H1 (cell line): ENCODE results near the gene ENTPD1. TPM values are rescaled to one million over a fixed set of nuclear protein-coding genes. Genes with fewer than 3 reads are reported as not detected.

Source experiments
- CTCF ChIA-PET: fragments of 300-600 bp; sonication (Branson Sonifier 250); formaldehyde crosslinking; loops from one replicate; lab custom pipeline; 2021; ENCODE audit not compliant: partially characterized antibody; lab: Charles Lee
- POLR2A ChIA-PET: fragments of 300-600 bp; sonication (Branson Sonifier 250); formaldehyde crosslinking; loops from one replicate; lab custom pipeline; 2021; ENCODE audit warnings: inconsistent platforms; ENCODE audit not compliant: partially characterized antibody; lab: Charles Lee
- DNase-seq, 2 experiments: peaks; one replicate each; pipeline versions ENCODE4 v3.0.0 to v3.0.0-alpha.2; 2010 to 2022; ENCODE audit warnings: low spot score in 2 of 2, low read depth in 1 of 2, mixed read lengths in 1 of 2
- FAIRE-seq: peaks from 2 replicates; lab custom pipeline; 2011; peaks lifted over from hg19 to GRCh38; lab: Jason Lieb, UNC
- H2AFZ ChIP-seq: 2 replicates; pipeline ENCODE4 v1.8.1; 2012; ENCODE audit warnings: low read length, inconsistent platforms
- H2AK5ac ChIP-seq: 2 replicates; pipeline ENCODE4 v1.6.1; 2013; ENCODE audit warnings: low read depth, low read length
- H2BK120ac ChIP-seq: replicated peaks from 2 replicates; pipeline ENCODE3; 2013; ENCODE audit warnings: low read depth, low read length, inconsistent platforms
- H2BK12ac ChIP-seq: 2 replicates; pipeline ENCODE4 v1.6.1; 2013; ENCODE audit warnings: low read depth, low read length
- H2BK15ac ChIP-seq: 2 replicates; pipeline ENCODE4 v1.6.1; 2013; ENCODE audit warnings: low read length
- H2BK20ac ChIP-seq: 2 replicates; pipeline ENCODE4 v1.6.1; 2013; ENCODE audit warnings: low read length
- H2BK5ac ChIP-seq: 2 replicates; pipeline ENCODE4 v1.6.1; 2013; ENCODE audit warnings: low read depth, low read length
- H3K14ac ChIP-seq: 2 replicates; pipeline ENCODE4 v1.6.1; 2013; ENCODE audit warnings: inconsistent platforms; ENCODE audit not compliant: insufficient read length
- H3K18ac ChIP-seq: 2 replicates; pipeline ENCODE4 v1.6.1; 2013; ENCODE audit warnings: low read length; ENCODE audit errors: extremely low read depth
- H3K23ac ChIP-seq: 2 replicates; pipeline ENCODE4 v1.6.1; 2013; ENCODE audit warnings: inconsistent platforms; ENCODE audit not compliant: insufficient read length
- H3K23me2 ChIP-seq: 2 replicates; pipeline ENCODE4 v1.6.1; 2013; ENCODE audit warnings: low read depth, low read length
- H3K27ac ChIP-seq: 2 replicates; pipeline ENCODE4 v1.6.1; 2011; ENCODE audit warnings: low read depth, low read length, inconsistent platforms
- H3K27me3 ChIP-seq, 4 experiments: replicated peaks in 1 of 4; 1 replicate in 1 of 4; 2 replicates in 3 of 4; pipeline versions ENCODE4 v1.6.1 to v1.8.1; 2011 to 2013; ENCODE audit warnings: low read length in 3 of 4, mild to moderate bottlenecking in 3 of 4, inconsistent platforms in 2 of 4, mixed read lengths in 2 of 4, moderate library complexity in 1 of 4; ENCODE audit not compliant: control insufficient read depth in 3 of 4, insufficient read depth in 3 of 4; ENCODE audit errors: extremely low read depth in 1 of 4
- H3K36me3 ChIP-seq, 4 experiments: 2 replicates each; pipeline versions ENCODE4 v1.6.1 to v1.8.1; 2011 to 2013; ENCODE audit warnings: mild to moderate bottlenecking in 4 of 4, low read length in 3 of 4, moderate library complexity in 2 of 4, control low read depth in 1 of 4, inconsistent platforms in 1 of 4; ENCODE audit not compliant: insufficient read depth in 4 of 4, control insufficient read depth in 2 of 4
- H3K4ac ChIP-seq: replicated peaks from 2 replicates; pipeline ENCODE3; 2013; ENCODE audit warnings: low read length, low read depth, mixed read lengths, inconsistent platforms; ENCODE audit not compliant: insufficient read length
- H3K4me1 ChIP-seq, 4 experiments: replicated peaks in 1 of 4; 1 replicate in 1 of 4; 2 replicates in 3 of 4; pipeline versions ENCODE4 v1.6.1 to v1.8.1; 2011 to 2013; ENCODE audit warnings: low read length in 3 of 4, inconsistent platforms in 2 of 4, mixed read lengths in 1 of 4; ENCODE audit not compliant: insufficient read depth in 4 of 4, control insufficient read depth in 3 of 4
- H3K4me2 ChIP-seq, 2 experiments: 2 replicates each; pipeline versions ENCODE4 v1.6.1 to v1.8.1; 2011 to 2013; ENCODE audit warnings: low read depth in 2 of 2, low read length in 2 of 2, control low read depth in 1 of 2, inconsistent platforms in 1 of 2, mild to moderate bottlenecking in 1 of 2; ENCODE audit not compliant: insufficient read depth in 1 of 2
- H3K4me3 ChIP-seq, 4 experiments: fragments of 200-600, 300-600 bp in 1 of 4; sonication (generic), shearing (Covaris generic), sonication (Bioruptor Twin) in 1 of 4; 2 replicates each; pipeline versions ENCODE4 v1.5.1 to v1.8.1; 2011 to 2016; ENCODE audit warnings: low read length in 4 of 4, low read depth in 3 of 4, control low read depth in 2 of 4, inconsistent platforms in 2 of 4, mild to moderate bottlenecking in 2 of 4, mixed read lengths in 1 of 4, moderate library complexity in 1 of 4; ENCODE audit not compliant: insufficient read depth in 2 of 4; ENCODE audit errors: extremely low read depth in 1 of 4
- H3K56ac ChIP-seq: replicated peaks from 2 replicates; pipeline ENCODE3; 2013; ENCODE audit warnings: low read depth, mild to moderate bottlenecking, mixed read lengths, low read length, inconsistent platforms; ENCODE audit not compliant: insufficient read length
- H3K79me1 ChIP-seq: 2 replicates; pipeline ENCODE4 v1.6.1; 2013; ENCODE audit warnings: low read depth, low read length, control low read depth
- H3K79me2 ChIP-seq, 2 experiments: 2 replicates each; pipeline versions ENCODE4 v1.6.1 to v1.8.1; 2012 to 2013; ENCODE audit warnings: low read length in 2 of 2, mild to moderate bottlenecking in 2 of 2, inconsistent platforms in 1 of 2; ENCODE audit not compliant: insufficient read depth in 2 of 2, control insufficient read depth in 1 of 2
- H3K9ac ChIP-seq, 4 experiments: replicated peaks in 1 of 4; 1 replicate in 1 of 4; 2 replicates in 3 of 4; pipeline versions ENCODE4 v1.6.1 to v1.8.1; 2011 to 2013; ENCODE audit warnings: low read depth in 3 of 4, low read length in 3 of 4, control low read depth in 2 of 4, mild to moderate bottlenecking in 2 of 4, moderate library complexity in 2 of 4, inconsistent platforms in 1 of 4; ENCODE audit errors: extremely low read depth in 1 of 4
- H3K9me3 ChIP-seq, 2 experiments: 2 replicates each; pipeline versions ENCODE4 v1.6.1 to v1.8.1; 2012 to 2013; ENCODE audit warnings: mild to moderate bottlenecking in 2 of 2, moderate library complexity in 2 of 2, control low read depth in 1 of 2, inconsistent platforms in 1 of 2, low read depth in 1 of 2, low read length in 1 of 2, mixed read lengths in 1 of 2; ENCODE audit not compliant: insufficient read depth in 2 of 2
- H4K20me1 ChIP-seq, 2 experiments: replicated peaks in 1 of 2; 2 replicates each; pipeline versions ENCODE3 to v1.8.1; 2011 to 2013; ENCODE audit warnings: inconsistent platforms in 2 of 2, low read length in 2 of 2, mild to moderate bottlenecking in 1 of 2; ENCODE audit not compliant: insufficient read depth in 2 of 2, control insufficient read depth in 1 of 2
- H4K5ac ChIP-seq: 2 replicates; pipeline ENCODE4 v1.6.1; 2013; ENCODE audit warnings: low read length, low read depth, mixed read lengths, inconsistent platforms; ENCODE audit not compliant: insufficient read length
- H4K8ac ChIP-seq: 2 replicates; pipeline ENCODE4 v1.8.0; 2013; ENCODE audit warnings: mild to moderate bottlenecking, moderate library complexity, low read length, inconsistent platforms; ENCODE audit not compliant: insufficient read depth; ENCODE audit errors: extremely low read depth
- H4K91ac ChIP-seq: replicated peaks from 2 replicates; pipeline ENCODE3; 2013; ENCODE audit warnings: low read length, mixed read lengths, inconsistent platforms; ENCODE audit not compliant: insufficient read length
- BACH1 ChIP-seq: IDR thresholded peaks from 2 replicates; pipeline ENCODE4 v1.6.1; 2012; ENCODE audit warnings: low read length, improper control_type of control experiment
- BCL11A ChIP-seq, 2 experiments: IDR thresholded peaks; one replicate each; pipeline ENCODE4 v1.6.1; 2011; ENCODE audit warnings: low read depth in 2 of 2, low read length in 2 of 2, mild to moderate bottlenecking in 2 of 2
- CBX5 ChIP-seq: fragments of 300-800, 300-1000 bp; sonication (generic); IDR thresholded peaks from 2 replicates; pipeline ENCODE4 v1.7.1; 2016; ENCODE audit warnings: antibody characterized with exemption, low read length, low read depth
- RNF2 ChIP-seq: fragments of 200-900, 300-1000 bp; sonication (generic); IDR thresholded peaks from 2 replicates; pipeline ENCODE4 v1.7.1; 2016; ENCODE audit warnings: borderline replicate concordance, low read depth, mild to moderate bottlenecking, antibody characterized with exemption, low read length; ENCODE audit not compliant: poor library complexity, severe bottlenecking; ENCODE audit errors: missing control alignments
- WGBS, 2 experiments: shearing (Covaris generic) in 1 of 2; methylation state at CpG; one replicate each; pipeline versions ENCODE4 v1.1.6 to v1.1.7; 2013 to 2015; ENCODE audit warnings: low lambda C conversion rate in 2 of 2, mixed read lengths in 2 of 2, inconsistent platforms in 1 of 2, low coverage in 1 of 2, missing lambda C conversion rate in 1 of 2; ENCODE audit not compliant: insufficient replicate concordance in 2 of 2, insufficient coverage in 1 of 2, insufficient read length in 1 of 2; ENCODE audit errors: extremely low coverage in 1 of 2, missing lambda C conversion rate in 1 of 2; 5-methylcytosine and 5-hydroxymethylcytosine counted together
- polyA plus RNA-seq, 7 experiments: library from polyadenylated mRNA; depleted of rRNA in 3 of 7; stranded (reverse) in 5 of 7; unstranded in 2 of 7; fragments of >200 nt in 5 of 7; fragments of 200-250 nt in 2 of 7; gene quantifications; 1 replicate in 5 of 7; 2 replicates in 1 of 7; 4 replicates in 1 of 7; pipeline versions ENCODE4 v1.2.1 to v1.2.3, GENCODE V29; 2011 to 2013; ENCODE audit warnings: missing spikeins in 2 of 7, mixed read lengths in 2 of 7
- total RNA-seq: library from RNA; stranded (reverse); fragmentation: NEBNext Ultra II Directional; extraction: Animal tissue kit (Norgen Biotek cat#: 25700); gene quantifications from 2 replicates; pipeline ENCODE4 v1.2.1, GENCODE V29; 2021

The ENTPD1 gene
- total and polyA plus RNA-seq, 2 of the 8 experiments (the other 6 are each of a cell fraction or from before 2014, with no cell fraction given) = 2.2 to 2.5 TPM

- no peak for DNase-seq
- Histone ChIP-seq H3K4me3 (no peak overlapping the region), H2AK5ac (no peak overlapping the region), H3K36me3 (peaks cover 0 to 20% (median 11%) of the 10 kb centered on the region in 4 experiments; a peak in 5 of 8 replicates), H3K79me1 (no peaks in the 10 kb centered on the region), H3K4ac (no peak overlapping the region), H3K23ac (no peak overlapping the region), H3K9ac (no peak overlapping the region), H2BK5ac (no peak overlapping the region), H3K27me3 (no peaks in the 10 kb centered on the region), H3K23me2 (no peaks in the 10 kb centered on the region), H4K5ac (no peak overlapping the region), H2BK12ac (no peak overlapping the region), H3K14ac (no peak overlapping the region), H3K18ac (no peak overlapping the region), H3K9me3 (no peaks in the 10 kb centered on the region), H3K27ac (no peak overlapping the region), H3K4me2 (no peak overlapping the region), H2BK15ac (no peak overlapping the region), H3K4me1 (no peaks in the 10 kb centered on the region), H4K8ac (no peak overlapping the region), H2AFZ (no peak overlapping the region), H4K91ac (no peak overlapping the region), H2BK20ac (no peak overlapping the region), H4K20me1 (no peaks in the 10 kb centered on the region), H3K79me2 (no peaks in the 10 kb centered on the region), H2BK120ac (no peak overlapping the region), H3K56ac (no peak overlapping the region)
- ChIA-PET POLR2A (interaction anchor here (1.0 kb wide), 1 partner anchor 10 kb away, joined by 3 read pairs; no protein-coding TSS in a partner anchor), CTCF (no interaction called here)
- 90% methylated on average over 4 of the region's 4 CpGs; no CpG with 5 or more reads in 1 of the 2 experiments for WGBS, 2 experiments
- no peak for FAIRE-seq
- TF ChIP-seq BCL11A (IDR thresholded peaks at IDR 0.05; ENCODE audit: low read depth in 2 of 2, low read length in 2 of 2) (no peak), BACH1 (no peak), CBX5 (no peak), RNF2 (no peak)
Observed at GRCh38 chr10:95896071-95896850, 140.3 kb downstream of the ENTPD1 start.
